Right cardiac atrium (tissue), 5 donors: ENCODE results near the gene PMS1. TPM values are rescaled to one million over a fixed set of nuclear protein-coding genes. Genes with fewer than 3 reads are reported as not detected.

Experiments
- ATAC-seq, 2 donors: fragments of 200-7000 bp; cut with Tn5 transposase; one replicate each; pipeline versions ENCODE4 v1.8.0 to v1.9.1; 2020; ENCODE audit warnings: moderate library complexity in 2 of 2, mild to moderate bottlenecking in 1 of 2
- DNase-seq, 3 donors: peaks; one replicate each; pipeline ENCODE4 v3.0.0-alpha.2; 2020
- H3K27ac ChIP-seq: one replicate; pipeline ENCODE4 v1.5.1; 2013; ENCODE audit warnings: mild to moderate bottlenecking, low read length, control low read depth, moderate library complexity
- H3K27me3 ChIP-seq: one replicate; pipeline ENCODE4 v1.6.1; 2013; ENCODE audit not compliant: control insufficient read depth, insufficient read depth
- H3K4me1 ChIP-seq: one replicate; pipeline ENCODE4 v1.6.1; 2013; ENCODE audit warnings: low read length; ENCODE audit not compliant: control insufficient read depth, insufficient read depth
- H3K4me3 ChIP-seq: one replicate; pipeline ENCODE4 v1.5.1; 2013; ENCODE audit warnings: low read length, control low read depth
- H3K9me3 ChIP-seq: one replicate; pipeline ENCODE4 v1.6.1; 2013; ENCODE audit warnings: low read length; ENCODE audit not compliant: control insufficient read depth
- WGBS: extraction: QIAGEN DNeasy Blood & Tissue Kit; methylation state at CpG from one replicate; pipeline ENCODE4 v1.1.7; 2013; 5-methylcytosine and 5-hydroxymethylcytosine counted together
- intact Hi-C, 4 donors: fragments of 100-400 bp; cut with DNase I; formaldehyde crosslinking; loops; one replicate each; pipeline versions ENCODE4 v1.11.0 to v1.14.0; 2022 to 2023
- polyA plus RNA-seq: library from polyadenylated mRNA; stranded (reverse); fragments of 200-250 nt; gene quantifications from one replicate; pipeline ENCODE4 v1.2.3, GENCODE V29; 2013
- total RNA-seq, 4 donors: library from RNA; stranded (reverse); fragmentation: NEBNext Ultra II Directional; extraction: Animal tissue kit (Norgen Biotek cat#: 25700); gene quantifications; one replicate each; pipeline ENCODE4 v1.2.1, GENCODE V29; 2021
- donor health status: healthy with polysubstance abuse.
- donor health status: DM: no; HTN: yes; CAD: no.
- donor health status: DM: no; HTN: no; CAD: no.
- donor health status: DM: no; HTN: yes; CAD: no; lungs with severe emphysema.
- donor health status: DM: yes; HTN: yes; CAD: no.

PMS1 gene
- total and polyA plus RNA-seq, 5 donors = 7.3 to 20.8 (median 16.4) TPM

DNA sequence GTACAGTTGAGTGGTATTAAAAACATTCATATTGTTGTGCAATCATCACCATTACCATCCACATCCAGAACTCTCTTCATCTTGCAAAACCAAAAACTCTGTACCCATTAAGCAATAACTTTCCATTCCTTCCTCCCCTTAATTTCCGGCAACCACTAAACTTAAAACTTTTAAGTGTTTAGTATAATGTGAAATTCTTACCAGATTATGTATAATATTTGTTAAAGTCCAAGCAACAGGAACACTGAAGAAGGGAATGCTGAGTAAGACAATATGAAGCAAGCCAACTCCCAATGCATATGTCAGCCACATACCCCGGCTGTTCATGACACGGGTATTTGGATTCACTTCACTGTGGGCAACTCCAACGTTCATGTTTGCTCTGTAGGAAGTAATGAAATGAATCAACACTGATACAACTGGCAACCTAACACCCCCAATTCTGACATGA, 2.0 kb upstream of the PMS1 start:
- intact Hi-C loops = no loop called here
- peak overlapping the region; percentile 80 for H3K4me3 ChIP-seq
- no peaks in the 10 kb centered on the region for H3K27me3 ChIP-seq
- DNase-seq (no peak), ATAC-seq (no peak)
- H3K4me1 ChIP-seq = peaks cover 3% of the 10 kb centered on the region
- H3K27ac ChIP-seq = no peak overlapping the region
- WGBS = 60% methylated on average over 4 of the region's 4 CpGs
- H3K9me3 ChIP-seq = no peaks in the 10 kb centered on the region

DNA sequence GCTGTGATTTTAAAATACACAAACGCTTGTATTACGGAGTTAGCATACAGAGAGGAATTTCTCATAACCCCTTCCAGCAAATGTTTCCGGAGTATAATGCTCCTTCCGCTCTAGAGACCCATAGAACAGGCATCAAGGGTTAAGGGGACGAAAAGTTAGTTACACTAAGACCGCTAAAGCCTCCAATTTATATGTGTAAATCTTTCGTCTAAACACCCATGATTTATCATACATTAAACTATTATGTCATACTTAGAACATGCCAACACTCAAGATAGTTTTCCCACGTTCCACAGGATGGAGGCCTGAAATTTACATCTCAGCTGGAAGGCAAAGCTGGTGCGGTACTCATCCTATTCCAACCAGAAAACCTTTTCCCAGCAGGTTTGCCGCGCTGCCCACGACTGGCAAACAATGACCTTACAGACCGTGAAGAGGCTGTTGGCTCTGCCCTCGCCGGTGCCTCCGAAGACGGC, 761 bp upstream of the PMS1 start:
- ATAC-seq (peak; percentile 14 to 35), DNase-seq (no peak)
- peak overlapping the region; percentile 95 for H3K27ac ChIP-seq
- peaks cover 3% of the 10 kb centered on the region for H3K4me1 ChIP-seq
- no peaks in the 10 kb centered on the region for H3K9me3 ChIP-seq
- intact Hi-C loops = no loop called here
- WGBS = under 1% methylated on average over 17 of the region's 17 CpGs
- peak overlapping the region; percentile 80 for H3K4me3 ChIP-seq
- no peaks in the 10 kb centered on the region for H3K27me3 ChIP-seq

DNA sequence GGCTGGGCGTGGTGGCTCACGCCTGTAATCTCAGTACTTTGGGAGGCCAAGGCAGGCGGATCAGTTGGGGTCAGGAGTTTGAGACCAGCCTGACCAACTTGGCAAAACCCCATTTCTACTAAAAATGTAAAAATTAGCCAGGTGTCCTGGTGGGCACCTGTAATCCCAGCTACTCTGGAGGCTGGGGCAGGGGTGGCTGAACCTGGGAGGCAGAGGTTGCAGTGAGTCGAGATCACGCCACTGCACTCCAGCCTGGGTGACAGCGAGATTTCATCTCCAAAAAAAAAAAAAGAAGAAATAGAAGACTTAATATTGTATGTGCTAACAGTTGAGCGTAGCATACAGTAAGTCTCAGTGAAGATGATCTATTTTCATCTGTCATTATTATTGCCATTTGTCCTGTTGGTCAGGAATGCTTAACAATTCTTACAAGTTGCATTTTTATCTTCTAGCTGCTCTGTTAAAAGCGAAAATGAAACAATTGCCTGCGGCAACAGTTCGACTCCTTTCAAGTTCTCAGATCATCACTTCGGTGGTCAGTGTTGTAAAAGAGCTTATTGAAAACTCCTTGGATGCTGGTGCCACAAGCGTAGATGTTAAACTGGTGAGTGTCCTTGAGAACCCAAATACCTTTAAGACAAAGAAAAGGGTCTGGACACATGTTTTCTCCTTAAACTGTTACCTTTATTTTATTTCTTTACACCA, 7.2 kb downstream of the PMS1 start:
- H3K4me1 ChIP-seq = no peaks in the 10 kb centered on the region
- WGBS = 92% methylated on average over 12 of the region's 12 CpGs
- intact Hi-C loops = no loop called here
- no peak overlapping the region for H3K4me3 ChIP-seq
- no peaks in the 10 kb centered on the region for H3K9me3 ChIP-seq
- H3K27ac ChIP-seq = no peak overlapping the region
- DNase-seq (no peak), ATAC-seq (no peak)
- H3K27me3 ChIP-seq = no peaks in the 10 kb centered on the region

DNA sequence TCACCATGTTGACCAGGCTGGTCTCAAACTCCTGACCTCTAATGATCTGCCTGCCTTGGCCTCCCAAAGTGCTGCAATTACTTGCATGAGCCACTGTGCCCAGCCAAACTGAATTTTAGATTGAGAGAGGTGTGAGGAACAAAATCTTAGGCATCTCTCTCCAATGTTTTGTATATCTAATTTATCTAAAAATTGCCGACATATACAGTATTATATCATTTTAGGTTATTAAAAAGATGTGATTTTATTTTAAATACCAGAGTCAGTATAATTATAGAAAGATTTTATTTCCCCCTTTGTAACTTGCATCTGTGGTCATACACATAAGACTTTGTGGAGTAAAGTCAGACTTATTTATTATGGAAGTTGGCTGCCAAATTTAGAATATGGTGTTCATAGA, 10.1 kb downstream of the PMS1 start:
- H3K4me1 ChIP-seq = no peaks in the 10 kb centered on the region
- H3K27me3 ChIP-seq = no peaks in the 10 kb centered on the region
- H3K9me3 ChIP-seq = no peaks in the 10 kb centered on the region
- H3K4me3 ChIP-seq = no peak overlapping the region
- intact Hi-C loops = no loop called here
- 97% methylated on average over 1 of the region's 1 CpG for WGBS
- H3K27ac ChIP-seq = no peak overlapping the region
- DNase-seq (no peak), ATAC-seq (no peak)

DNA sequence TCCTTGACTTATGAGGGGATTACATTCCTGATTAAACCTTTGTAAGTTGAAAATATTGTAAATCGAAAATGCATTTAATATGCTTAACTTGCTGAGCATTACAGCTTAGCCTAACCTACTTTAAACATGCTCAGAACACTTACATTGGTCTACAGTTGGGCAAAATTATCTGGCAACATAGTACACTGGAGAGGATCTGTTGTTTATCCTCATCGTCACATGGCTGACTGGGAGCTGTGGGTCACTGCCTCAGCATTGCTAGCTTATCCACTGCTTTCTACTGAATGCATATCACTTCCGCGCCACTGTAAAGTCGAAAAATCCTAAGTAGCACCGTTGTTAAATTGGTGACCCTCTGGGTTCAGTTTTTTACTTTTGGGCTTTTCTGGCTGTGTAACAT, 13.7 kb downstream of the PMS1 start:
- WGBS = 89% methylated on average over 6 of the region's 6 CpGs
- no peaks in the 10 kb centered on the region for H3K27me3 ChIP-seq
- H3K4me1 ChIP-seq = no peaks in the 10 kb centered on the region
- DNase-seq (no peak), ATAC-seq (no peak)
- H3K27ac ChIP-seq = no peak overlapping the region
- H3K9me3 ChIP-seq = no peaks in the 10 kb centered on the region
- H3K4me3 ChIP-seq = no peak overlapping the region
- intact Hi-C loops = loop anchor here in 1 of 4 donors (5.0 kb wide), 1 partner anchor 284 kb away; no protein-coding TSS in a partner anchor

DNA sequence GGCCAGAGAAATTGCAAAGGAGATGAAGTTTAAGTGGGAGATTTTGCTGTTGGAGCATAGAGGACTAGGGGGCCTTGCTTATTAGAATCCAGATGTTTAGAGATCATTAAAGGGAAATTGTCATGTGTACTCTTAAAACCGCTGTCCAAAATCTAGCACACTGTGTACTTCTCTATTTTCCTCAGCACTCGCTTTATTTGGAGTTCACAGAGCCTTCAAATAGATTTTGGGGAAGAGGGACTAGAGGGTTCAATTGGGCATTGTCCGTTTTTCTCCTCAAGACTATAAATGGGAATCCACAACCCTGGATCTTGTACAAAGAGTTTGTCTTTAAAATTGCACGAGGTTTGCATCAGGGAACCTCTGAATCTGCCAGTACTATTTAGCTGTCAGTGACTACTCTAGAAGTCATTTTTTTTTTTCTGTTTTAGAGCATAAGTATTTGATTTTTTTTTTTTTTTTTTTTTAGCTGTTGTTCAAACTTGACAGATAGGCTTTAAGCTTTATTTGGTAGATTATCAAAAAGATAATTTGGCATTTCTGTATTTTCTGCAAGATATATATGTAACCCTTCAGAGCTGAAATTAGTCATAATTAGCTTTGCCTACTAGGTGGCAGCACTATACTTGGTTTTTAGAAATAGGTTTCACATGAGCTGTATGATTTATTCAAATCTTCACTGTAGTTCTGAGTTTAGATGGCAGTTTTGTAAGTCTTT, 14.2 kb downstream of the PMS1 start:
- ATAC-seq = peak in 1 of 2 donors; percentile 52
- intact Hi-C loops = loop anchor here in 1 of 4 donors (5.0 kb wide), 1 partner anchor 284 kb away; no protein-coding TSS in a partner anchor
- H3K27me3 ChIP-seq = no peaks in the 10 kb centered on the region
- no peak overlapping the region for H3K4me3 ChIP-seq
- H3K4me1 ChIP-seq = no peaks in the 10 kb centered on the region
- DNase-seq = no peak
- 68% methylated on average over 4 of the region's 4 CpGs for WGBS
- no peaks in the 10 kb centered on the region for H3K9me3 ChIP-seq
- no peak overlapping the region for H3K27ac ChIP-seq

DNA sequence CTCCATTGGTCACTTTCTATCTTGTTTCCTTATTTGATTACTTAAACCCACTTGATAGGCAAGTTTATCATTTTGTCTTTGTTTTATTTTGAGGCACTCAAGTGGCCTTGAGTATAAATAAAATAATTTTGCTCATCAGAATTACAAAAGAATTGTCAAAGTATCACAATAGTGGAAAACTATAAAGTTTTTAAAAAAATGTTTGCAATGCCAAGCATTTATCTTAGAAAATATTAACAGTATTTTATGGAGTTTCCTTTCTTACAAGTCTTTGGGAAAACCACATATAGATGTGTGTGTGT, 14.7 kb downstream of the PMS1 start:
- H3K27ac ChIP-seq = no peak overlapping the region
- H3K9me3 ChIP-seq = no peaks in the 10 kb centered on the region
- no peak overlapping the region for H3K4me3 ChIP-seq
- no peaks in the 10 kb centered on the region for H3K4me1 ChIP-seq
- intact Hi-C loops = loop anchor here in 1 of 4 donors (5.0 kb wide), 1 partner anchor 283 kb away; no protein-coding TSS in a partner anchor
- H3K27me3 ChIP-seq = no peaks in the 10 kb centered on the region
- ATAC-seq = no peak
- no peak for DNase-seq

DNA sequence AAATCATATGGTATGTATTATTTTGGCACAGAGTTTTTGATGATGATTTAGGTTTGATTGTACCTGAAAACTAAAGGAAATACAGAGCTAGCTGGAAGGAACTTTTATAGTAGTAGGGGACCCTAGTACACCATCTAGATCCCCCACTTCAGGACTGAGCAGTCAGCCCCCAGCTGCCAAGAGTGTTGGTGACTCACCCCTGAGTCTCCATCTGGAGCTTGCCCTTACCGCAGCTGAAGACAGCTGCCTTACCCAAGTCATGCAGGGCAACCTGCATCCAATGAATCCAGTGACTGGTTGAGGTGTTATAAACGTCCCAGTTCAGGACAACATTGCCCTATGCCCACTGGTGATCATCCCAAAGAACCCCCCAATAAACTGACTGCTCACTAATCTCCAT, 15.3 kb downstream of the PMS1 start:
- intact Hi-C loops = loop anchor here in 1 of 4 donors (5.0 kb wide), 1 partner anchor 283 kb away; no protein-coding TSS in a partner anchor
- Histone ChIP-seq H3K9me3 (no peaks in the 10 kb centered on the region), H3K4me3 (no peak overlapping the region), H3K27me3 (no peaks in the 10 kb centered on the region), H3K27ac (no peak overlapping the region), H3K4me1 (no peaks in the 10 kb centered on the region)
- WGBS = 83% methylated on average over 2 of the region's 2 CpGs
- no peak for DNase-seq
- peak in 1 of 2 donors; percentile 37 for ATAC-seq

DNA sequence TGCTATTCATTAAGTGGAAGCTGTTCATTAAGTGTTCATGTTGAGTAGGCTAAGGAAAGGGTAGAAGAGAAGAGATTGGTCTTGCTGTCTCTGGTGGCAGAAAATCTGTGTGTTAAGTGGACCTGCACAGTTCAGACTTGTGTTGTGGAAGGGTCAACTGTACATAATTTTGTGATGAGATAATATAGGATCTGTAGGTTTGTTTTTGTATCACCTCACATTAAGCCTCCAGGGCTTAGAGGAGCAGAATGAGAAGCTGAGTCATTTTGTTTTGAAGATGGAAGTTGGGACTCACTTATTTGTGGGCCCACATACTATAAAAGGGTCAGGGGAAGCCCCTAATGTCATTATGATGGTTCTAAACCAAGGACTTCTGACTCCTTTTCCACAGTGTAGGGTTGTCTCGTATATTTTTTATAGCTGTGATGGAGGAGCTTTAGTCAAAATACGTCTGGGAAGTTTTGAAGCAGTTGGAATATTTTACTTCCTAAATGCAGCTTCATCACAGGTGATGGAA, 18.2 kb downstream of the PMS1 start:
- Histone ChIP-seq H3K9me3 (no peaks in the 10 kb centered on the region), H3K27ac (no peak overlapping the region), H3K27me3 (no peaks in the 10 kb centered on the region), H3K4me3 (no peak overlapping the region), H3K4me1 (no peaks in the 10 kb centered on the region)
- DNase-seq (no peak), ATAC-seq (no peak)
- WGBS = 87% methylated on average over 2 of the region's 2 CpGs
- intact Hi-C loops = no loop called here

DNA sequence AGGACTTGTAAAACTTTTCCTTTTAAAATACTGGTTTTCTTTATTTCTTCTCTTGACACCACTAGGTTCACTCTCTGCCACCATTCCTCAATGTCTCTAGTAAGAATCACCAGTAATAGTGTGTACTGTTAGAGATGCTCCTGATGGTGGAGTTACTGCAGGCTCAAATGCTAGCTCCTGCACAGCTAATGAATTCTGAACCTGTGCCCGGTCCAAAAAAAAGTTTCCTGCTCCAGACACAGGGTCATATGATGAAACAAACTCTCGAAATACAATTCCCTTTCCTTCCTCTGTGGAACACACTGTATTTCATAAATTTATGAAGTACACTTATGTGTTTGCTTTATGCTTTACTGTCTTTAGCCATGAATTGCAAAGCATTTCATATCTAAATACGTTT, 19.2 kb downstream of the PMS1 start:
- H3K4me1 ChIP-seq = no peaks in the 10 kb centered on the region
- WGBS = 76% methylated on average over 3 of the region's 3 CpGs
- H3K9me3 ChIP-seq = no peaks in the 10 kb centered on the region
- no peak for ATAC-seq
- H3K4me3 ChIP-seq = no peak overlapping the region
- DNase-seq = no peak
- H3K27ac ChIP-seq = no peak overlapping the region
- H3K27me3 ChIP-seq = no peaks in the 10 kb centered on the region
- intact Hi-C loops = no loop called here

DNA sequence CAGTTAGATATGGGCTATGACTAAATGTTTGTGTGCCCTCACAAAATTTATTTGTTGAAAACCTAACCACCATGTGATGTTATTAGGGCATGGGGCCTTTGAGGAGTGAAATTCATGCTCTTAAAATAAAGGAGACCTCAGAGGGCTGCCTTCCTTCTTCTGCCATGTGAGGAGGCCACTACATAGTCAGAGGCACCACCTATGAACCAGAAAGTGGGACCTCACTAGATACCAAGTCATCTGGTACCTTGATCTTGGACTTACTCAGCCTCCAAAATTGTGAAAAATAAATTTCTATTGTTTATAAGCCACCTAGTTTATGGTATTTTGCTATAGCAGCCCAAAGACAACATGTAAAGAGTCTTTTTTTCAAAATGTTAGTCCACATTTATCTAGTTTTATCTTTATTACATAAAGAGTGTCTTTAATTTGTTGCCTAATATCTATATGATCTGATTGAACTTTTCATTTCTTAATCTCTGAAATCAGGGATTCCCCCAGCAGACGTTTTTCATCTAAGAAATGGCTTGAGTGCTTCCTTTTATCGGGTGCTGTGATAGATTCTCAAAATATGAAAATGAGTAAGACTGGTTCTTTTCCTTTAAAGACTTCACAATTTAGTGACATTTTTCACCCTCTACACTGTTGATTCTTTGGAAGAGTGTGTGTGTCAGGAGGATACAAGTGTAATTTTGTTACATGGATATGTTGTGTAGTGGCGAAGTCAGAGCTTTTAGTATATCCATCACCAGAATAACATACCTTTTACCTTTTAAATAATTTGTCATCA, 34.2 kb downstream of the PMS1 start:
- Histone ChIP-seq H3K27ac (no peak overlapping the region), H3K4me3 (no peak overlapping the region), H3K27me3 (no peaks in the 10 kb centered on the region), H3K9me3 (no peaks in the 10 kb centered on the region), H3K4me1 (no peaks in the 10 kb centered on the region)
- intact Hi-C loops = no loop called here
- ATAC-seq (no peak), DNase-seq (no peak)
- 90% methylated on average over 3 of the region's 3 CpGs for WGBS
